Gastrocnemius medialis (tissue), 4 donors: ENCODE results near the gene GADD45B. TPM values are rescaled to one million over a fixed set of nuclear protein-coding genes. Genes with fewer than 3 reads are reported as not detected.

Source experiments
- ATAC-seq, 2 donors: fragments of 150-250 bp; one replicate each; pipeline ENCODE4 v1.9.1; 2016
- DNase-seq, 2 donors: peaks; one replicate each; pipeline ENCODE4 v3.0.0-alpha.2; 2019
- H3K27ac ChIP-seq, 4 donors: fragments of 200-600 bp; sonication (generic); 1 replicate in 1 of 4; 2 replicates in 3 of 4; pipeline ENCODE4 v1.5.1; 2016 to 2018; ENCODE audit warnings: mild to moderate bottlenecking in 2 of 4, moderate library complexity in 1 of 4
- H3K27me3 ChIP-seq, 3 donors: fragments of 200-600 bp; sonication (generic) in 2 of 3; 1 replicate in 1 of 3; 2 replicates in 2 of 3; pipeline versions ENCODE4 v1.5.1 to v1.6.0; 2016 to 2019; ENCODE audit warnings: mild to moderate bottlenecking in 1 of 3, moderate library complexity in 1 of 3
- H3K36me3 ChIP-seq, 2 donors: fragments of 200-600 bp; sonication (generic) in 1 of 2; one replicate each; pipeline ENCODE4 v1.5.1; 2017 to 2018
- H3K4me1 ChIP-seq, 2 donors: fragments of 200-600 bp; sonication (generic) in 1 of 2; one replicate each; pipeline ENCODE4 v1.5.1; 2016 to 2017; ENCODE audit warnings: mild to moderate bottlenecking in 2 of 2
- H3K4me3 ChIP-seq, 4 donors: fragments of 200-600 bp; sonication (generic) in 3 of 4; 1 replicate in 1 of 4; 2 replicates in 3 of 4; pipeline ENCODE4 v1.5.1; 2016 to 2019; ENCODE audit warnings: mild to moderate bottlenecking in 2 of 4
- H3K9me3 ChIP-seq, 3 donors: fragments of 200-600 bp; sonication (generic) in 2 of 3; 1 replicate in 1 of 3; 2 replicates in 2 of 3; pipeline ENCODE4 v1.5.1; 2016 to 2019
- POLR2A ChIP-seq, 2 donors: fragments of 450-650 bp; IDR thresholded peaks; one replicate each; pipeline ENCODE4 v1.6.1; 2017; ENCODE audit warnings: antibody characterized with exemption in 2 of 2, mild to moderate bottlenecking in 2 of 2, moderate library complexity in 2 of 2
- in situ Hi-C, 4 donors: fragments of 200-750 bp; cut with MboI; loops; one replicate each; pipeline versions ENCODE4 v1.15.0 to v1.8.0; 2017; ENCODE audit warnings: low sequenced_read_pairs in 4 of 4
- intact Hi-C: fragments of 100-400 bp; cut with DNase I; formaldehyde crosslinking; loops from one replicate; pipeline ENCODE4 v1.15.1; 2023; ENCODE audit warnings: low total_unique reads
- total RNA-seq, 4 donors: library from RNA; depleted of rRNA; stranded (reverse); fragments of >200 nt; gene quantifications; one replicate each; pipeline versions ENCODE4 v1.1.0 to v1.2.3, GENCODE V29; 2016
- TF ChIP-seq, protein P1 (sequence below), 5 experiments: fragments of 450-650 bp in 3 of 5; fragments of 200-600 bp in 2 of 5; sonication (generic) in 2 of 5; IDR thresholded peaks in 4 of 5; conservative IDR thresholded peaks in 1 of 5; 1 replicate in 4 of 5; 2 replicates in 1 of 5; pipeline ENCODE4 v1.5.1; 2016 to 2019; ENCODE audit warnings: antibody characterized with exemption in 5 of 5, mild to moderate bottlenecking in 3 of 5, moderate library complexity in 3 of 5

Gene GADD45B
- total RNA-seq, 4 donors from 2014 or later = 32.2 to 48.7 (median 41.7) TPM

- H3K4me1 ChIP-seq = peaks cover 29 to 45% of the 10 kb centered on the region in 2 donors
- TF ChIP-seq POLR2A (IDR thresholded peaks at IDR 0.05) = no peak
- TF ChIP-seq, protein P1, sequence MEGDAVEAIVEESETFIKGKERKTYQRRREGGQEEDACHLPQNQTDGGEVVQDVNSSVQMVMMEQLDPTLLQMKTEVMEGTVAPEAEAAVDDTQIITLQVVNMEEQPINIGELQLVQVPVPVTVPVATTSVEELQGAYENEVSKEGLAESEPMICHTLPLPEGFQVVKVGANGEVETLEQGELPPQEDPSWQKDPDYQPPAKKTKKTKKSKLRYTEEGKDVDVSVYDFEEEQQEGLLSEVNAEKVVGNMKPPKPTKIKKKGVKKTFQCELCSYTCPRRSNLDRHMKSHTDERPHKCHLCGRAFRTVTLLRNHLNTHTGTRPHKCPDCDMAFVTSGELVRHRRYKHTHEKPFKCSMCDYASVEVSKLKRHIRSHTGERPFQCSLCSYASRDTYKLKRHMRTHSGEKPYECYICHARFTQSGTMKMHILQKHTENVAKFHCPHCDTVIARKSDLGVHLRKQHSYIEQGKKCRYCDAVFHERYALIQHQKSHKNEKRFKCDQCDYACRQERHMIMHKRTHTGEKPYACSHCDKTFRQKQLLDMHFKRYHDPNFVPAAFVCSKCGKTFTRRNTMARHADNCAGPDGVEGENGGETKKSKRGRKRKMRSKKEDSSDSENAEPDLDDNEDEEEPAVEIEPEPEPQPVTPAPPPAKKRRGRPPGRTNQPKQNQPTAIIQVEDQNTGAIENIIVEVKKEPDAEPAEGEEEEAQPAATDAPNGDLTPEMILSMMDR (IDR thresholded peaks at IDR 0.05 in 4 of 5, conservative IDR thresholded peaks at IDR 0.05 in 1 of 5) = no peak
- H3K27ac ChIP-seq = peak overlapping the region; percentile 89 to 95 (median 91)
- H3K4me3 ChIP-seq = peak overlapping the region; percentile 57 to 80 (median 60)
- peak; percentile 87 to 89 for ATAC-seq
- peak; percentile 85 to 93 for DNase-seq
- no peaks in the 10 kb centered on the region for H3K9me3 ChIP-seq
- in situ Hi-C loops = no loop called here
- intact Hi-C loops = loop anchor here (2.0 to 5.0 kb wide), 2 partner anchors 18 to 47 kb away; partner anchors contain the start of gene GADD45B
- H3K36me3 ChIP-seq = no peaks in the 10 kb centered on the region
- no peaks in the 10 kb centered on the region for H3K27me3 ChIP-seq
Measured at GRCh38 chr19:2495130-2495641, 19.3 kb downstream of the GADD45B start.

- H3K4me1 ChIP-seq = peaks cover 29 to 45% of the 10 kb centered on the region in 2 donors
- no peaks in the 10 kb centered on the region for H3K27me3 ChIP-seq
- intact Hi-C loops = loop anchor here (2.0 to 5.0 kb wide), 2 partner anchors 19 to 47 kb away; partner anchors contain the start of gene GADD45B
- TF ChIP-seq, protein P1 (IDR thresholded peaks at IDR 0.05 in 4 of 5, conservative IDR thresholded peaks at IDR 0.05 in 1 of 5) = no peak
- peak in 1 of 2 donors; percentile 21 for TF ChIP-seq POLR2A (IDR thresholded peaks at IDR 0.05)
- no peaks in the 10 kb centered on the region for H3K9me3 ChIP-seq
- peak overlapping the region; percentile 89 to 95 (median 91) for H3K27ac ChIP-seq
- H3K36me3 ChIP-seq = no peaks in the 10 kb centered on the region
- DNase-seq (peak; percentile 42 to 69), ATAC-seq (peak; percentile 80 to 83)
- in situ Hi-C loops = no loop called here
- peak overlapping the region; percentile 57 to 80 (median 60) for H3K4me3 ChIP-seq
Measured at GRCh38 chr19:2495651-2496316, 19.9 kb downstream of the GADD45B start.

- no peak for DNase-seq
- H3K27ac ChIP-seq = peak overlapping the region in 1 of 4 donors; percentile 93
Measured at GRCh38 chr19:2497186-2497585, 21.3 kb downstream of the GADD45B start.

GRCh38 chr19:2500156-2500555 lies 24.2 kb downstream of the GADD45B start:
- Histone ChIP-seq H3K36me3 (no peaks in the 10 kb centered on the region), H3K9me3 (no peaks in the 10 kb centered on the region), H3K4me3 (peak overlapping the region in 1 of 4 donors; percentile 13), H3K4me1 (peaks cover 16 to 28% of the 10 kb centered on the region in 2 donors), H3K27ac (peak overlapping the region; percentile 61 to 75 (median 62)), H3K27me3 (no peaks in the 10 kb centered on the region)
- intact Hi-C loops = no loop called here
- in situ Hi-C loops = no loop called here
- DNase-seq (peak; percentile 44 to 80), ATAC-seq (peak; percentile 22 to 48)
- no peak for TF ChIP-seq POLR2A (IDR thresholded peaks at IDR 0.05)
- TF ChIP-seq, protein P1 (IDR thresholded peaks at IDR 0.05 in 4 of 5, conservative IDR thresholded peaks at IDR 0.05 in 1 of 5) = no peak

More at GRCh38 chr19:2497186-2497585, 21.3 kb downstream of the GADD45B start:
- intact Hi-C loops (loop anchor here (5.0 kb wide), 1 partner anchor 45 kb away; no protein-coding TSS in a partner anchor), in situ Hi-C loops (no loop called here)
- no peaks in the 10 kb centered on the region for H3K9me3 ChIP-seq
- H3K27me3 ChIP-seq = no peaks in the 10 kb centered on the region
- no peak for ATAC-seq
- H3K36me3 ChIP-seq = no peaks in the 10 kb centered on the region
- TF ChIP-seq, protein P1 (IDR thresholded peaks at IDR 0.05 in 4 of 5, conservative IDR thresholded peaks at IDR 0.05 in 1 of 5) = no peak
- TF ChIP-seq POLR2A (IDR thresholded peaks at IDR 0.05) = no peak
- no peak overlapping the region for H3K4me3 ChIP-seq
- peaks cover 19 to 37% of the 10 kb centered on the region in 2 donors for H3K4me1 ChIP-seq
